Gastroesophageal sphincter (tissue), 4 donors: ENCODE measurements around the gene CDCA8. TPM values are rescaled to one million over a fixed set of nuclear protein-coding genes. Genes with fewer than 3 reads are reported as not detected.

ENCODE experiments used
- ATAC-seq: fragments of 150-250 bp; one replicate; pipeline ENCODE4 v1.9.1; 2016; ENCODE audit warnings: mild to moderate bottlenecking, moderate library complexity
- H3K27ac ChIP-seq, 4 donors: fragments of 200-600 bp; sonication (generic) in 3 of 4; 1 replicate in 3 of 4; 2 replicates in 1 of 4; pipeline ENCODE4 v1.5.1; 2016 to 2019
- H3K27me3 ChIP-seq: fragments of 200-600 bp; sonication (generic); one replicate; pipeline ENCODE4 v1.5.1; 2019
- H3K36me3 ChIP-seq, 2 donors: fragments of 200-600 bp; sonication (generic); one replicate each; pipeline ENCODE4 v1.5.1; 2019; ENCODE audit warnings: control low read depth in 1 of 2
- H3K4me1 ChIP-seq, 3 donors: fragments of 200-600 bp; sonication (generic); 1 replicate in 2 of 3; 2 replicates in 1 of 3; pipeline ENCODE4 v1.5.1; 2016 to 2019; ENCODE audit warnings: control low read depth in 2 of 3
- H3K4me3 ChIP-seq, 2 donors: fragments of 200-600 bp; sonication (generic); one replicate each; pipeline ENCODE4 v1.5.1; 2019; ENCODE audit warnings: mild to moderate bottlenecking in 1 of 2, moderate library complexity in 1 of 2
- H3K9me3 ChIP-seq, 3 donors: fragments of 200-600 bp; sonication (generic); one replicate each; pipeline ENCODE4 v1.5.1; 2017 to 2019; ENCODE audit warnings: control low read depth in 2 of 3
- EP300 ChIP-seq: sonication (generic); formaldehyde crosslinking; IDR thresholded peaks from one replicate; pipeline ENCODE4 v1.6.1; 2017; ENCODE audit warnings: antibody characterized with exemption, mild to moderate bottlenecking
- POLR2A ChIP-seq, 2 donors: fragments of 450-650 bp; IDR thresholded peaks; one replicate each; pipeline ENCODE4 v1.6.1; 2017; ENCODE audit warnings: antibody characterized with exemption in 2 of 2, mild to moderate bottlenecking in 2 of 2, moderate library complexity in 1 of 2
- POLR2AphosphoS5 ChIP-seq: sonication (generic); formaldehyde crosslinking; IDR thresholded peaks from one replicate; pipeline ENCODE4 v1.6.1; 2017; ENCODE audit warnings: antibody characterized with exemption
- WGBS, 2 donors: methylation state at CpG; one replicate each; pipeline ENCODE4 v1.1.5; 2018; ENCODE audit warnings: low coverage in 1 of 2; 5-methylcytosine and 5-hydroxymethylcytosine counted together
- total RNA-seq, 4 donors: library from RNA; depleted of rRNA; stranded (reverse); fragments of >200 nt; gene quantifications; one replicate each; pipeline ENCODE4 v1.1.0, GENCODE V29; 2016
- TF ChIP-seq, protein P1 (sequence below), 4 experiments: fragments of 200-600 bp in 2 of 4; fragments of 450-650 bp in 2 of 4; sonication (generic) in 1 of 4; IDR thresholded peaks; one replicate each; pipeline ENCODE4 v1.5.1; 2017 to 2019; ENCODE audit warnings: antibody characterized with exemption in 4 of 4, mild to moderate bottlenecking in 2 of 4, moderate library complexity in 2 of 4

Gene CDCA8
- total RNA-seq, 4 donors from 2014 or later = 0.13 to 1.1 (median 0.67) TPM

DNA sequence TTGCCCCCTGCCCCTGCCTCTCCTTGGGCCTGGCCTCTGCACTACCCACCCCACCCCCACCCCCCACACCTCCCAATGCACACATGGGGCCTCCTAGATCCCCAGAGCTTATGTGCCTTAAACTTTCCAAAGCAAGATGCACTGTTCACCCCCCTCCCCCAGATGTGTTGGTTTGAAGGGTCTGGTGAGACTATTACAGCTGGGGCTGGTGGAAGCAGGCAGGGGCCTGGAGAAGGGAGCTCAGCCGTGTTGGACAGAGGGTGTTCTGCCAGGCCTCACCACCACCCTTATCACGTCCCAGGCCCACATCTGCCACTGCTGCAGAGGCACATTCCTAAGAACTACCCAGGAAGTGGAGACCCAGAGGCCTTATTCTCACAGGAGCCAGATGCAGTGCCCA lies 39.3 kb upstream of the CDCA8 start:
- H3K27ac ChIP-seq = no peak overlapping the region
- no peaks in the 10 kb centered on the region for H3K4me1 ChIP-seq
- H3K9me3 ChIP-seq = no peaks in the 10 kb centered on the region
- TF ChIP-seq POLR2AphosphoS5 (no peak), POLR2A (IDR thresholded peaks at IDR 0.05) (no peak), EP300 (no peak)
- TF ChIP-seq, protein P1, sequence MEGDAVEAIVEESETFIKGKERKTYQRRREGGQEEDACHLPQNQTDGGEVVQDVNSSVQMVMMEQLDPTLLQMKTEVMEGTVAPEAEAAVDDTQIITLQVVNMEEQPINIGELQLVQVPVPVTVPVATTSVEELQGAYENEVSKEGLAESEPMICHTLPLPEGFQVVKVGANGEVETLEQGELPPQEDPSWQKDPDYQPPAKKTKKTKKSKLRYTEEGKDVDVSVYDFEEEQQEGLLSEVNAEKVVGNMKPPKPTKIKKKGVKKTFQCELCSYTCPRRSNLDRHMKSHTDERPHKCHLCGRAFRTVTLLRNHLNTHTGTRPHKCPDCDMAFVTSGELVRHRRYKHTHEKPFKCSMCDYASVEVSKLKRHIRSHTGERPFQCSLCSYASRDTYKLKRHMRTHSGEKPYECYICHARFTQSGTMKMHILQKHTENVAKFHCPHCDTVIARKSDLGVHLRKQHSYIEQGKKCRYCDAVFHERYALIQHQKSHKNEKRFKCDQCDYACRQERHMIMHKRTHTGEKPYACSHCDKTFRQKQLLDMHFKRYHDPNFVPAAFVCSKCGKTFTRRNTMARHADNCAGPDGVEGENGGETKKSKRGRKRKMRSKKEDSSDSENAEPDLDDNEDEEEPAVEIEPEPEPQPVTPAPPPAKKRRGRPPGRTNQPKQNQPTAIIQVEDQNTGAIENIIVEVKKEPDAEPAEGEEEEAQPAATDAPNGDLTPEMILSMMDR (IDR thresholded peaks at IDR 0.05) = no peak
- no peaks in the 10 kb centered on the region for H3K36me3 ChIP-seq
- ATAC-seq = no peak
- WGBS, 2 donors = 20% methylated on average over 2 of the region's 2 CpGs; no CpG with 5 or more reads in 1 of the 2 donors
- H3K27me3 ChIP-seq = peaks cover 27% of the 10 kb centered on the region
- no peak overlapping the region for H3K4me3 ChIP-seq

DNA sequence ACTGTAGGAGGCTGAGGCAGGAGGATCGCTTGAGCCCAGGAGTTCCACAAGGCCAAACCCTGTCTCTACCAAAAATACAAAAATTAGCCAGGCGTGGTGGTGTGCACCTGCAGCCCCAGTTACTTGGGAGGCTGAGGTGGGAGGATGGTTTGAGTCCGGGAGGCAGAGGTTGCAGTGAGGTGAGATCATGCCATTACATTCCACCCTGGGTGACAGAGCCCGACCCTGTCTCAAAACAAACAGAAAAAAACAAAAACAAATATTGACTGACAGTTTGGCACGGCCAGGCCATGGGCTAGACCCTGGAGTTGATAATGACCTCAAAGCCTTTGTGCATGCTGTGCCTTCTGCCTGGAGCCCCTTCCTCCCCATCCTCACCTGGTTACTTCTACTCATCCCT lies 38.4 kb upstream of the CDCA8 start:
- ATAC-seq = no peak
- Histone ChIP-seq H3K27ac (no peak overlapping the region), H3K4me3 (no peak overlapping the region), H3K27me3 (peaks cover 37% of the 10 kb centered on the region), H3K9me3 (no peaks in the 10 kb centered on the region), H3K4me1 (no peaks in the 10 kb centered on the region), H3K36me3 (no peaks in the 10 kb centered on the region)
- no peak for TF ChIP-seq POLR2A (IDR thresholded peaks at IDR 0.05)
- TF ChIP-seq, protein P1 (IDR thresholded peaks at IDR 0.05) = no peak
- no peak for TF ChIP-seq POLR2AphosphoS5
- TF ChIP-seq EP300 = no peak
- WGBS, 2 donors = 45 to 83% methylated on average over 2 to 4 of the region's 5 CpGs

DNA sequence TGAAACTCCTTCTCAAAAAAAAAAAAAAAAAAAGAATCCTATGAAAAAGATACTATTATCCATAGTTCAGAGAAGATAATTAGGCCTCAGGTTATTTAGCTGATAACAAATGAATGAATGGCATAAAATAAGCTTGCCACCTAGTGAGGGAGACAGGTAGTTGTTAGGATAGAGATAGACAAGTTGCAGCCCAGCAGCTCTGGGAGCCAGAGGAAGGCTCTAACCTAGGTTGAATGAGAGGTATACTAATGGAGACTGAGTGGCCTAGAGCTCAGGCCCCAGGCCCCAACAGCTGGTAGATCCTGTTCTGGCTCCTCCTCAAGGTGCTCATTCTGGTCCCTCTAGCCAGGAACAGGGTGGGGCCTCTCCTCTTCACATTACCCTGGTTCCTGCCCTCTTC lies 37.0 kb upstream of the CDCA8 start:
- no peaks in the 10 kb centered on the region for H3K36me3 ChIP-seq
- peaks cover 39% of the 10 kb centered on the region for H3K27me3 ChIP-seq
- TF ChIP-seq POLR2AphosphoS5 (no peak), POLR2A (IDR thresholded peaks at IDR 0.05) (no peak), EP300 (no peak)
- TF ChIP-seq, protein P1 (IDR thresholded peaks at IDR 0.05) = no peak
- H3K4me1 ChIP-seq = no peaks in the 10 kb centered on the region
- H3K4me3 ChIP-seq = no peak overlapping the region
- no peaks in the 10 kb centered on the region for H3K9me3 ChIP-seq
- no peak overlapping the region for H3K27ac ChIP-seq
- no peak for ATAC-seq

DNA sequence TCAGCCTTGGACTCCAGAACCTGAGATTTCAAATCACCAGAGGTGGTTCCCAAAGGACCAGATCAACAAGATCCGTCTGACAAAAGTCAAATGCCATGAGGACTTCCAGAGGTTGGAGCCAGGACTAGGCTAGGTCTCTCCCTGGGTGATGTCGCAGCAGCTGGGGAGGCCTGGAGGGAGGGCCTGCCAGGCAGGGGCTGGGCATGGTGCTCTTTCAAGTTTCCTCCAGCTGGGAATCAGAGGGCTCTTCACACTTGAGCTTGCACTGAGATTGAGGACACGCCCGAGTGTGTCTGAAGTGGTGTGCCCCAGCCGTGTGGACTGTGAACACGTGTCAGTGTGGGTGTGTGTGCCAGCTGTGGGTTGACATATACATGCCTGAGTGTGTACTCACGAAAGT lies 36.3 kb upstream of the CDCA8 start:
- H3K4me3 ChIP-seq = no peak overlapping the region
- H3K36me3 ChIP-seq = no peaks in the 10 kb centered on the region
- peaks cover 47% of the 10 kb centered on the region for H3K27me3 ChIP-seq
- ATAC-seq = no peak
- TF ChIP-seq, protein P1 (IDR thresholded peaks at IDR 0.05) = no peak
- TF ChIP-seq POLR2A (IDR thresholded peaks at IDR 0.05) (no peak), EP300 (no peak)
- H3K4me1 ChIP-seq = no peaks in the 10 kb centered on the region
- no peaks in the 10 kb centered on the region for H3K9me3 ChIP-seq
- no peak overlapping the region for H3K27ac ChIP-seq
- WGBS, 2 donors = 67 to 100% methylated on average over 1 to 3 of the region's 7 CpGs

DNA sequence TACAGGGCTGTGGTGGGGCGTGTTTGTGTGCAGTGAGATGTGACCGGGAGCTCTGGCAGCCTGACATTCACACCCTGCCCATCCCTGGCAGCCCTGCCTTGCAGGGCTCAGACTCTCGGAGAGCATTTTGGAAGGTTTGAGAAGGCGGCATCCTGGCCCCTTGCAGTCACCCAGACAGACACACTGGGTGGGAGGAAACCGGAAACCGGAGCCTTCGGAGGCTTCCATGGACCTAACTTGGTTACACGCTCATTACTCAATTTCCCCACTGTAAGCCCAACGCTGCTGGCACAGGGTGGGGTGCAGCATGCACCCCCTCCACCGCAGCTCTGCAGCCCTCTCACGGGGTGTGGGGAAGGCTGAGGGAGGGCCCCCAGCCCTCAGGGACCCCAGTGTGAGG lies 35.4 kb upstream of the CDCA8 start:
- Histone ChIP-seq H3K36me3 (no peaks in the 10 kb centered on the region), H3K9me3 (no peaks in the 10 kb centered on the region), H3K4me3 (no peak overlapping the region), H3K27me3 (peaks cover 55% of the 10 kb centered on the region), H3K27ac (no peak overlapping the region), H3K4me1 (no peaks in the 10 kb centered on the region)
- no peak for ATAC-seq
- WGBS, 2 donors = no CpG with 5 or more reads among the region's 11 CpGs
- TF ChIP-seq POLR2A (IDR thresholded peaks at IDR 0.05) = no peak
- TF ChIP-seq, protein P1 (IDR thresholded peaks at IDR 0.05) = no peak
- TF ChIP-seq POLR2AphosphoS5 = no peak
- no peak for TF ChIP-seq EP300
